GM21825 (cell line): ENCODE measurements around the gene CAND2.
"Not testable (repeated sequence)": the region's sequence is repeated elsewhere in the genome, so short reads cannot be mapped to it uniquely, and the experiment has no call there.

Experiments
- ATAC-seq: cut with Tn5 transposase; IDR thresholded peaks from one replicate; pipeline ENCODE4 v1.9.1; 2021; ENCODE audit warnings: mild to moderate bottlenecking, moderate library complexity; ENCODE audit not compliant: unreplicated experiment

The CAND2 gene

DNA sequence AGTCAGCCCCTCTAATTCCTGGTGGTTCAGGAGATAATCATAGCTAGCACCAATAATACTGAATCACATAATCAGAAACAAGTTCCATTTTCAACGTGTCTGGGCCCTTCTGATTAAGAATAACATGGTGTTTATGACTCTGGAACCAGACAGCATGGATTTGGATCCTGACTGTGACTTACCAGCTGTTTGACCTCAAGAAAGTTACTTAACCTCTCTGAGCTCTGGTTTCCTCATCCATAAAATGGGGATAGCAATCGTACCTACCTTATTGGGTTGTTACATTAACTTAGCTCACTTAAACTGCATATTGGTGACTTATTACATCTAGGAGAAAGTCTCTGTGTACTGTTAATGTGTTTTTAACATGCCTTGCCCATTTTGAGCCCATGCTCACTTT lies 26.7 kb upstream of the CAND2 start:
- no peak for ATAC-seq

DNA sequence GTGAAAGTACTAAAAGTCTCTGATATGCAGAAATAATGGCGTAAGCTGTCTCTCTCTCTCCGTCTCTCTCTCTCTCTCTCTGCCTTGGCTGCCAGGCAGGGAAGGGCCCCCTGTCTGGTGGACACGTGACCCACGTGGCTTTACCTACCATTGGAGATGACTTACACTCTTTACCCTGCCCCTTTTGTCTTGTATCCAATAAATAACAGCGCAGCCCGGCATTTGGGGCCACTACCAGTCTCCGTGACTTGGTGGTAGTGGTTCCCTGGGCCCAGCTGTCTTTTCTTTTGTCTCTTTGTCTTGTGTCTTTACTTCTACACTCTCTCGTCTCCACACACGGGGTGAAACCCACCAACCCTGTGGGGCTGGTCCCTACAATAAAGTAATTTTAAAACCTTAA lies 25.2 kb upstream of the CAND2 start:
- no peak for ATAC-seq

DNA sequence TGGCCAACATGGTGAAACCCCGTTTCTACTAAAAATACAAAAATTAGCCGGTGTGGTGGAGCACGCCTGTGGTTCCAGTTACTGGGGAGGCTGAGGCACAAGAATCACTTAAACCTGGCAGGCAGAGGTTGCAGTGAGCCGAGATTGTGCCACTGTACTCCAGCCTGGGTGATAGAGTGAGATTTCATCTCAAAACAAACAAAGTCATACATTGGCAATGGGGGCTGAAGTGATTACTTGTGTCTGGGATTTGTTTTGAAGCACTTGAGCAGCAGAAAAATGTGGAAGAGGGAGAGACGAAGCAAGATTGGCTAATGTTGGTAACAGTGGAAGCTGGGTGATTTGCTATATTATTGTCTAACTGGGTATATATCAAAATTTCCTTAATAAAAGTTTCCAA lies 24.0 kb upstream of the CAND2 start:
- no peak for ATAC-seq

DNA sequence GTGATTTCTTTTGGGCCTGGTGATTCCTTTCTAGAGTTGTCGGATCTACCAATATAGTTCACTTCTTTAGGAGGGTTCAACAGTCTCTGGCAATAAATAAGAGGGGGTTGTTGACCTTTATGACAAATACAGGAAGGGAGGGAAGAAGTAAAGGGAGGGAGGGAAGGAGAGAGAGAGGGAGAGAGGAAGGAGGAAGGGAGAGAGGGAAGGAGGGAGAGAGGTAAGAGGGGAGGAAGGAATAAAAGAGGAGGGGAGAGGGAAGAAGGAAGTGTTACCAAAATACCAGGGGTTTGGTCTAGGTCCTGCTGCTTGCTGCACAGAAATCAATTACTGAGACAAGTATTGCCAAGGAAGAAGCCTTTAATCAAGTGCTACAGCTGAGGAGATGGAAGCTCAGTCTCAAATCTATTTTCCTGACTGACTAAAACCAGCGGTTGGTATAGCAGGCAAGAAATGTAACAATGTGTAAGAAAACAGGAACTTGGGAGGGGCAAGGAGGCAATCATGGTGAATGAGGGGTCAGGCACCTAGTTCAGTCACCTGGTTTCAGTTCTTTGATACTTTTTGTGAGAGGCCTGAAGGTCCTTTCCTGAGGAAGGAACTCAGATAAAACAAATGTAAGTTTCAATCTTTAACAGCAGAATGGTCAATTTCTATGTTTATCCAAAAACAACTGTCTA lies 23.3 kb upstream of the CAND2 start:
- no peak for ATAC-seq

DNA sequence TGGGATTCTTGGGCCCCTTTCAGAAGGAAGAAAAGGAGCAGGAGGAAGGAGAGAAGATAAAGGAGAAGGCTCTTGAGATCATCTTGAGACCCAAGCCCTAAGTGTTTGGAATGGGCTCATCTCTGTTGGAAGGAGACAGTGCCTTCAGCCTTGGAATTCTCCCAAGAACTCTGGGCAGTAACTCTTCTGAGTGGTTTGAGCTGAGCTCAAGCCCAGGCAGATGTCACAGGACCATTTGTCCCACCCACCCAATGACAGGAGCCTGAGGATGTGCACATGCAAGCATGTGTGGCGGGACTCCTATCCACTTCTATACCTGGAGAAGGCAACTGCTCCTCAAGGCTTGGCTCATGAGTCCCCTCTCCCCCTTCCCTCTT lies 22.8 kb upstream of the CAND2 start:
- no peak for ATAC-seq

GRCh38 chr3:12774619-12775018 lies 21.9 kb upstream of the CAND2 start:
- ATAC-seq, result no peak

DNA sequence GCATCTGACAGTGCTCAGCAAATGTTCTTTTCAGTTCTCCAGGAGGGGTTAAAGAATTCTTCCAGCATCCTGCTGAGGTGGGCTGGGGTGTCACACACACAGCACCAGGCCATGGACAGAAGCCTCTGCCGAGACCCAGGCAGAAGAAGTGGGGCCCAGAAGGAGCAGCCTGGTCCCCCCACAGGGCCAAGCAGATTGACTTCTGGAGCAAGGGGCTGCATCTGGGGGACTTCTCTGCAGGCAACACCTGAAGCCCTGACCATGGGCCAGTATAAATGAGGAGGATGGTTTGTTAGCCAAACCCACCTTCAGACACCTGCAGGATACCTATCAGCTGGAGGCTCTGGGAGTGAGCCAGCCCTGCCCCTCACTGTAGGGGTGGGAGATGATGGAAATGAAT lies 21.3 kb upstream of the CAND2 start:
- ATAC-seq, result no peak

GRCh38 chr3:12775970-12776369 lies 20.5 kb upstream of the CAND2 start:
- not testable (repeated sequence) for ATAC-seq

DNA sequence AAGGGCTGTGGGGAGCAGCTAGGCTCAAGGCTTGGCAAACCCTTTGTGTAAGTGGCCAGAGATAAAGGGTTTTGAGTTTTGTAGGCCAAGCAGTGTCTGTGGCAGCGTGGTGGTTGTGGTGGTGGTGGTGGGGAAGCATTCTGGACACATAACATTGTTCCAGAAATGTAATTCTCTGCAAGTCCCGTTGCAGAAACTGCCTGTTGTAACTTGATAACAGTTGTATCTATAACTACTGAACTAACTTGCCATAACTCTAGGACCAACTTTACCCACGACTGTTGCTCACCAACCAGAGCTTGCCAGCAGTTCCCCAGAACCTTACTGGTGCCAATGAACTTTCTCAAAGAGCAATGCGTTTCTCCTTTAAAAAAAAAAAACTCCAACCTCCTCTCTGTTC lies 19.3 kb upstream of the CAND2 start:
- ATAC-seq, result no peak

DNA sequence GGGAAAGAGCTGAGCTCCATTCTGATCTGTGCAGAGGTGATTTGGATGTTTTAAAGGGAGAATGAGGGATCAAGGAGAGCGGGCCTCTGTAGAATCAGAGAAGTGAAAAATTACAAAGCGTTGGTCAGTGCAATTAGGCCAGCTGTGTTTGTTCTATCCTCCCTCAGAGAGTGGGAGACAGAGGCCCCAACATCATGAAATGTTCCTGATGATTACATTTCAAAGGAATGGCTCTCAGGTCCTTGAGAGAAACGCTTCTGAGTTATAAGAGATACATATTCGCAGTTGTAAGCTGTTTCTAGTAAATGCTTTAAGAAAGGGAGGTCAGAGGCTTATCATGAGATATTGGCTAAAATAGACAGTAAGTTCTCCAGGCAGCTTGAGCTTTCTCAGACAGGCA lies 15.7 kb upstream of the CAND2 start:
- no peak for ATAC-seq

DNA sequence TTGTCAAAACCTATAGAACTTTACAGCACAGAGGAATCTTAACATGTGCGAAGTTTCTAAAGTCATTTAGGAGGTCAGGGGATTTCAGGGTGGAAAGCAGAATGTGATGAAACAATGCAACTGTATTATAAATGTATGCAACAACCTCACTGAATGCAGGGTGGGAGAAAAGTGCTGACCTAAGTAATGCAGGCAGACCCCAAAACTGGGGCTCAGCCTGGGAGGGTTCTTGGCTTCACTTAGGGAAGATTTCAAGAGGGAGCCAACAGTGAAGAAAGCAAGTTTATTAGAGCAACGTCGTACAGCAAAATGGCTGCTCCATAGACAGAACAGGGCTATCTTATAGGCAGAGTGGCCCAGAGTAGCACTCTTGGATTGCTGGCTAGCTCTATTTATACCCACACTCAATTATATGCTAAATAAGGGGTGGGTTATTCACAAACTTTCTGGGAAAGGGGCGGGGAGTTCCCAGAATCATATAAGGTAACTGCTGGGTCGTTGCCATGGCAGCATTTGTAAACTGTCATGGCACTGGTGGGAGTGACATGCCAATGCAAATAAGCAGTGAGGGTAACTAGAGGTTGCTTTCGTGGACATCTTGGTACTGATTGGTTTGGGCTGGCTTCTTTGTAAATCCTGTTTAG lies 14.2 kb upstream of the CAND2 start:
- ATAC-seq, result no peak

GRCh38 chr3:12785096-12785495 lies 11.4 kb upstream of the CAND2 start:
- ATAC-seq, result no peak

DNA sequence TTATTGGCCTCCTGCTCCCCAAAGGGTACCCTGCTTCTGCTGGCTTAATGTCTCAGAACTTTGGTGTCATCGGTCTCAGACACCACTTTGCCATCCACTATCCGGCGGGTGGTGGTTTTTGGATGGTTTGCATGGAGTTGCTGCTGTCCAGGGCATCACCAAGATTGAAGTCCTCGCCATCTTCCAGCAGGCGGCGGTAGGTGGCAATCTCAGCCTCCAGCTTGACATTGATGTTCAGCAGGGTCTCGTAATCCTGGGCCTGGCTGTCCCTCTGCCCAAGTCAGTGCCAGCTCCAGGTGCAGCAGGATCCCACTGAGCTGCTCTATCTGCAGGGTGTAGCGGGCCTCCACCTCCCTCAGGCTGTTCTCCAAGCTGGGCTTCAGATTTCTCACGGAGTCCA lies 9.1 kb upstream of the CAND2 start:
- ATAC-seq, result not testable (repeated sequence)

- ATAC-seq, result not testable (repeated sequence)
Measured at GRCh38 chr3:12787967-12788690, 8.4 kb upstream of the CAND2 start.

DNA sequence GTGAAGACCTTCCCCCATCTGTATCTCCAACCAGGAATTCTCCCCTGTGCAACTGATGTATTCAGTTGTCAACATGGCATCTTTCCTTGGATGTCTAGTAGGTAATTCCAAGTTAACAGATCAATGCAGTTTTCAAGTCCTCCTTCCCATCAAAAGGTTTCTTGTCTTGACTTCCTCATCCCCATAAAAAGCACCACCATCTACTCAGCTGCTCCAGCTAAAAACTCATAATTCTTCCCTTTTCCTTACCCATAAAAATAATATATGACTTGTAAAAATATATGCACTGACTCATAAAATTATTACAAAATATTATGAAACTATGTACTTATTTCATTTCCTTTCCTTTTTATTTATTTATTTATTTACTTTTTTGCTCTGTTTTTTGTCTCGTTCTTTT lies 5.0 kb upstream of the CAND2 start:
- ATAC-seq, result no peak

GRCh38 chr3:12793701-12794100 lies 2.8 kb upstream of the CAND2 start:
- ATAC-seq, result no peak

- no peak for ATAC-seq
Measured at GRCh38 chr3:12797124-12797891, 828 bp downstream of the CAND2 start.

GRCh38 chr3:12797892-12798558 lies 1.5 kb downstream of the CAND2 start:
- ATAC-seq, result no peak

DNA sequence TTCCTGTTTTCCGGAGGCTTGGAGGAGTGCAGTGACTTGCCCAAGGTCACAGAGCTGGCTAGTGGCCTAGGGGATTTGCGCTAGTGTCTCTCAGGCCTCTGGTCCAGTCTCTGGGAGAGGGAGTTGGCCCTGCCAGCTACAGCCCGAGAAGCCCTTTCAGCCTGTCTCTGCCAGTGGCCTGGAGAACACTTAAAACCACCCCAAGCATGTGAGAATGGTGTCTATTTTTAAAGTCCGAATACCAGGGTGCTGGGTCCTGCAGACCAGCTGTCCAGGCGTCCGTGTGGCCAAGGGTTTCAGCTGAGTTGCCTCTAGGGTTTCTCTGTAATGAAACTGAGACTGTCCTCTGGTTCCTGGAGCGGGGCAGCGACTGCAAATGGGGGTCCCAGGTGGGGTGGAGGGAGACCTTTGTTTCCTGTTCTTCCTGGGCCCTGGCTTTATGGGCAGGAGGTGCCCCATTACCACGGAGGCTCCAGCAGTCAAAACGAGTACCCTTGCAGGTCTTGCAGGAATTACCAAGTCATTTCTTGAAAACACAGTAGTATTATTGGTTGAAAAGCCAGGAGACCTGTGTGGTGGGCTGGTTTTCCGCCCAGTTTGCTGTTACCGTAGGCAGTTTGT lies 2.2 kb downstream of the CAND2 start:
- ATAC-seq, result no peak
